C4-2B (cell line): ENCODE data around the gene RBM28.
"Not testable (repeated sequence)": the region's sequence is repeated elsewhere in the genome, so short reads cannot be mapped to it uniquely, and the experiment has no call there.

ENCODE experiments used
- H3K27ac ChIP-seq: fragments of 450-650 bp; 2 replicates; pipeline ENCODE4 v1.5.1; 2017
- ZFX ChIP-seq: fragments of 450-650 bp; IDR thresholded peaks from 2 replicates; pipeline ENCODE4 v1.6.1; 2017
- TF ChIP-seq, protein P1 (sequence below): fragments of 450-650 bp; conservative IDR thresholded peaks from 2 replicates; pipeline ENCODE4 v1.5.1; 2017; ENCODE audit warnings: mild to moderate bottlenecking

Gene RBM28

DNA sequence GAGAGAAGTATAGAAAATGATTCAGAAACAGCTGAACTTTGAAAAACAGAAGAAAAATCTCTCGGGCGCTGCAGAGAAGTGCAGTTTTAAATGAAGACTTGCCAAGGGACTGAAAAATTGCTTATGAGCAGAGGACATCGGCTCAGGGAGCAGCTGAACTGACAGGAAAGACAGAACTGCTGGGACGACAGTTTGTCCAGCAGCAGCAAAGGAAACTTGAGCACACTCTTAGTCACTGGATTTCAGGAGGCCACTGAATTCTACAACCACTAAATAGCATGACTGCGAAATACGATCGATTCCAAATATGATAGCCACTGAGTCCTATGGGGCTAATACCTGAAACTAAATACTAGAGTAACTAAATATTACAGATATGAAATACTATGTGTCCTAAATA is 59.6 kb downstream of the RBM28 start:
- TF ChIP-seq, protein P1, sequence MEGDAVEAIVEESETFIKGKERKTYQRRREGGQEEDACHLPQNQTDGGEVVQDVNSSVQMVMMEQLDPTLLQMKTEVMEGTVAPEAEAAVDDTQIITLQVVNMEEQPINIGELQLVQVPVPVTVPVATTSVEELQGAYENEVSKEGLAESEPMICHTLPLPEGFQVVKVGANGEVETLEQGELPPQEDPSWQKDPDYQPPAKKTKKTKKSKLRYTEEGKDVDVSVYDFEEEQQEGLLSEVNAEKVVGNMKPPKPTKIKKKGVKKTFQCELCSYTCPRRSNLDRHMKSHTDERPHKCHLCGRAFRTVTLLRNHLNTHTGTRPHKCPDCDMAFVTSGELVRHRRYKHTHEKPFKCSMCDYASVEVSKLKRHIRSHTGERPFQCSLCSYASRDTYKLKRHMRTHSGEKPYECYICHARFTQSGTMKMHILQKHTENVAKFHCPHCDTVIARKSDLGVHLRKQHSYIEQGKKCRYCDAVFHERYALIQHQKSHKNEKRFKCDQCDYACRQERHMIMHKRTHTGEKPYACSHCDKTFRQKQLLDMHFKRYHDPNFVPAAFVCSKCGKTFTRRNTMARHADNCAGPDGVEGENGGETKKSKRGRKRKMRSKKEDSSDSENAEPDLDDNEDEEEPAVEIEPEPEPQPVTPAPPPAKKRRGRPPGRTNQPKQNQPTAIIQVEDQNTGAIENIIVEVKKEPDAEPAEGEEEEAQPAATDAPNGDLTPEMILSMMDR = no peak
- TF ChIP-seq ZFX = no peak
- H3K27ac ChIP-seq = no peak overlapping the region

- TF ChIP-seq ZFX = no peak
- TF ChIP-seq, protein P1 = no peak
These were observed 61.9 kb downstream of the RBM28 start for GRCh38 chr7:128281605-128282380.

DNA sequence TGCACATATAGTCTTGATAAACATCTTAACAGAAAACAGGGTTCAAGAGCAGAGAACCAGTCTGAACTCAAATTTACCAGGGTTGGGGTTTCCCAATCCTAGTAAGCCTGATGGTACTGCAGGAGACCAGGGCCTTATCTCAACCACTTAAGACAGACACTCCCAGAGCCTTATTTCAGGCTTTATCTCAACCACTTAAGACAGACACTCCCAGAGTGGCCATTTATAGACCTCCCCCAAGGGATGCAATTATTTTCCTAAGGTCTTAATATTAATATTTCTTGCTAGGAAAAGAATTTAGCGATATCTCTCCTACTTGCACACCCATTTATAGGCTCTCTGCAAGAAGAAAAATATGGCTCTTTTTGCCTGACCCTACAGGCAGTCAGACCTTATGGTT is 63.3 kb downstream of the RBM28 start:
- H3K27ac ChIP-seq = not testable (repeated sequence)

More at GRCh38 chr7:128281605-128282380, 61.9 kb downstream of the RBM28 start:
- no peak overlapping the region for H3K27ac ChIP-seq

DNA sequence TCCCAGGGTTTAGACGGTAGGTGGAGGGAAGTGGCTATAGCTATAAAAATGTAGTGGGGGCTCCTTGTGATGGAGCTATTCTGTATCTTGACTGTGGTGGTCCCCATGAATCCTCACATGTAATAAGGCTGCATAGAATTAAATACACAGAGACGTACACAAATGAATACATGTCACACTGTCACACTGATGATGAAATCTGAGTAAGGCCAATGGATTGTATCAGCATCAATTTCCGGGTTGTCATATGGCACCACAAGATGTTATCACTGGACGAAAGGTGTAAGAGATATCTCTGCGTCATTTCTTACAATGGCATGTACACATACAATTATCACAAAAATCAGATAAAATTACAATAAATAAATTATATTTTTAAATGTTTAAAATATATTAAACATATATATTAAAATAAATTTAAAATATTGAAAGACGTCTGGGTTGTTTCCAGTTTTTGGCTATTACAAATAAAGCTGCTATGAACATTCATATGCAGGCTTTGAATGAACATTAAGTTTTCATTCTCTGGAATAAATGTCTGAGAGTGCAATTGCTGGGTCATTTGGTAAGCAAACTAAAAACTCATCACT is 64.5 kb downstream of the RBM28 start:
- H3K27ac ChIP-seq = no peak overlapping the region
- no peak for TF ChIP-seq ZFX
- TF ChIP-seq, protein P1 = no peak

DNA sequence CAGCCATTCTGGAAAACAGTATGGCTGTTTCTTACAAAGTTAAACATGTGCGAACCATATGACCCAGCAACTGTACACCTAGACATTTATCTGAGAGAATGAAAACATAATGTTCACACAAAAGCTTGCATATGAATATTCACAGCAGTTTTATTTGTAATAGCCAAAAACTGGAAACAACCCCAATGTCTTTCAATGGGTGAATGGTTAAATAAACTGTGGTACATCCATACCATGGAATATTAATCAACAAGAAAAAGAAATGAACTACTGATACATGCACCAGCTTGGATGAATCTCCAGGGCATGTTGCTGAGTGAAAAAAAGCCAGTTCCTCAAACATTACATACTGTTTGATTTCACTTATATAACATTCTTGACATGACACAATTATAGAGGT is 65.3 kb downstream of the RBM28 start:
- H3K27ac ChIP-seq = no peak overlapping the region
- no peak for TF ChIP-seq ZFX
- TF ChIP-seq, protein P1 = no peak

- H3K27ac ChIP-seq = no peak overlapping the region
- TF ChIP-seq, protein P1 = no peak
- TF ChIP-seq ZFX = no peak
These were observed 68.0 kb downstream of the RBM28 start for GRCh38 chr7:128275681-128276080.

DNA sequence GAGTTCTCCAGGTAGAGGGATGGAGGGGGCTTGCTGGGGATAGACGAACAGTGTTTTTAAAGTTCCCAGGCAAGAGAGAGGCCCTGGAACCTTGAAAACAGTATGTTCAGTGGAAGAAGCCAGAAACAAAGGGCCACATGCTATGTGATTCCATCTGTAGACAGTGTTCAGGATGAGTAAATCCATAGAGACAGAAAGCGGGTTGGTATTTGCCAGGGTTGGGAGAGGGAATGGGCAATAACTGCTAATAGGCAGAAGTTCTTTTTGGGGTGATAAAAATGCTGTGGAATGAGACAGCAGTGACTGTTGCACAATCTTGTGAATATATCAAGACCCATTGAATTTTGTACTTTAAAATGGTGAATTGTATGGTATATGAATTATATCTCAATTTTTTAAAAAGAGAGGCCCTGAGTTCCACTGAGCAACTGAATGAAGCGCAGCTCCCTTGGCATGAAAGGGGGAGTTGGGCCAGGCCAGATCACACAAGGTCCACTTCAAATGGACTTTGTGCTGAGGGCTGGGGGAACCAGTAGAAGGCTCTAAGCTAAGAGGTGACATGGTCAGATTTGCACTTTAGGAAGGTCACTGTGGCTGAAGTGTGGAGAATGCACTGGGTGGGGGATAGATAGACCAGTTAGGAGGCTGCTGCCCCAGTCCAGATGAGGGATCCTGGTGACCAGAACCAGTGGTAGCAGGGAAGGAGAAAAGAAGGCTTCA is 68.7 kb downstream of the RBM28 start:
- TF ChIP-seq, protein P1 = no peak
- TF ChIP-seq ZFX = no peak
- no peak overlapping the region for H3K27ac ChIP-seq
